ENCODE results near the gene EEF1G.
"Not testable (repeated sequence)": the region's sequence is repeated elsewhere in the genome, so short reads cannot be mapped to it uniquely, and the experiment has no call there.

The EEF1G gene

GRCh38 chr11:62621567-62622470 is 48.1 kb upstream of the EEF1G start, which contains the start of gene B3GAT3:
B3GAT3 (minus strand) TSS chr11:62621986; CDS start chr11:62621947, 39 bp downstream.
- Histone ChIP-seq H2AFZ (ENCODE audit: low read length) (peak within 1 kb of the TSS; percentile 35), H3K27me3 (replicated peaks; ENCODE audit: insufficient read depth, low read length) (no peaks in the 10 kb centered on the region), H3K36me3 (replicated peaks; ENCODE audit: insufficient read depth, low read length) (0 out of 2 replicates have a peak, but pooled peaks cover under 1% of the 10 kb centered on the region), H3K4me2 (ENCODE audit: low read depth, low read length) (peak within 1 kb of the TSS; percentile 55), H3F3A (ENCODE audit: insufficient read depth, low read length) (peaks cover 25% of the 10 kb centered on the region), H3K9me3 (replicated peaks; ENCODE audit: insufficient read depth, low read length) (no peaks in the 10 kb centered on the region), H3K27ac (ENCODE audit: low read length) (peak within 1 kb of the TSS; percentile 59; the same call in 1 of the 2 replicates), H3K4me3 (ENCODE audit: low read length) (peak within 1 kb of the TSS; percentile 80), H3K9ac (ENCODE audit: low read length) (peak within 1 kb of the TSS; percentile 73), H4K20me1 (ENCODE audit: insufficient read depth, low read length) (no peaks in the 10 kb centered on the region), H3K9me2 (replicated peaks; ENCODE audit: insufficient read depth, low read length) (no peaks in the 10 kb centered on the region), H3K4me1 (ENCODE audit: low read length) (peaks cover 10% of the 10 kb centered on the region), H3K79me2 (ENCODE audit: low read length) (peaks cover 14% of the 10 kb centered on the region)
- DNase-seq = peak; percentile 99
- no peak for TF ChIP-seq CTCF (IDR thresholded peaks at IDR 0.05; ENCODE audit: low read length)

GRCh38 chr11:62621027-62621566 is 47.4 kb upstream of the EEF1G start:
- Histone ChIP-seq H3F3A (ENCODE audit: insufficient read depth, low read length) (peaks cover 25% of the 10 kb centered on the region), H4K20me1 (ENCODE audit: insufficient read depth, low read length) (no peaks in the 10 kb centered on the region), H3K36me3 (replicated peaks; ENCODE audit: insufficient read depth, low read length) (no peaks in the 10 kb centered on the region), H3K27me3 (replicated peaks; ENCODE audit: insufficient read depth, low read length) (no peaks in the 10 kb centered on the region), H3K9me3 (replicated peaks; ENCODE audit: insufficient read depth, low read length) (no peaks in the 10 kb centered on the region), H3K27ac (ENCODE audit: low read length) (peak overlapping the region; percentile 59; the same call in 1 of the 2 replicates), H3K4me1 (ENCODE audit: low read length) (peaks cover 10% of the 10 kb centered on the region), H2AFZ (ENCODE audit: low read length) (peak overlapping the region; percentile 35), H3K4me2 (ENCODE audit: low read depth, low read length) (peak overlapping the region; percentile 55), H3K9ac (ENCODE audit: low read length) (peak overlapping the region; percentile 73), H3K79me2 (ENCODE audit: low read length) (peaks cover 14% of the 10 kb centered on the region), H3K4me3 (ENCODE audit: low read length) (peak overlapping the region; percentile 80), H3K9me2 (replicated peaks; ENCODE audit: insufficient read depth, low read length) (no peaks in the 10 kb centered on the region)
- DNase-seq = no peak
- no peak for TF ChIP-seq EZH2phosphoT487 (IDR thresholded peaks at IDR 0.05; ENCODE audit: low read length)
- no peak for TF ChIP-seq EZH2 (optimal IDR thresholded peaks at IDR 0.05; ENCODE audit: low read depth, low read length)
- TF ChIP-seq CTCF (IDR thresholded peaks at IDR 0.05; ENCODE audit: low read length) = no peak

- peaks cover 21% of the 10 kb centered on the region for H3K4me1 ChIP-seq (ENCODE audit: low read length)
- H3K27me3 ChIP-seq (replicated peaks; ENCODE audit: insufficient read depth, low read length); H3K4me2 ChIP-seq (ENCODE audit: low read depth, low read length); H3K36me3 ChIP-seq (replicated peaks; ENCODE audit: insufficient read depth, low read length); H4K20me1 ChIP-seq (ENCODE audit: insufficient read depth, low read length); H2AFZ ChIP-seq (ENCODE audit: low read length); H3K9me3 ChIP-seq (replicated peaks; ENCODE audit: insufficient read depth, low read length); H3K27ac ChIP-seq (ENCODE audit: low read length); DNase-seq; H3K9me2 ChIP-seq (replicated peaks; ENCODE audit: insufficient read depth, low read length); H3K9ac ChIP-seq (ENCODE audit: low read length); H3K4me3 ChIP-seq (ENCODE audit: low read length): not testable (repeated sequence)
- H3F3A ChIP-seq (ENCODE audit: insufficient read depth, low read length) = peaks cover 22% of the 10 kb centered on the region
- H3K79me2 ChIP-seq (ENCODE audit: low read length) = peaks cover 14% of the 10 kb centered on the region
Observed at GRCh38 chr11:62616957-62617356, 43.3 kb upstream of the EEF1G start.

GRCh38 chr11:62615521-62615920 is 41.8 kb upstream of the EEF1G start:
- Histone ChIP-seq H3K79me2 (ENCODE audit: low read length) (peaks cover 19% of the 10 kb centered on the region), H3K4me3 (ENCODE audit: low read length) (no peak overlapping the region), H3K27ac (ENCODE audit: low read length) (no peak overlapping the region), H3K9ac (ENCODE audit: low read length) (no peak overlapping the region), H3K27me3 (replicated peaks; ENCODE audit: insufficient read depth, low read length) (no peaks in the 10 kb centered on the region), H3K4me1 (ENCODE audit: low read length) (peaks cover 15% of the 10 kb centered on the region), H3K9me3 (replicated peaks; ENCODE audit: insufficient read depth, low read length) (no peaks in the 10 kb centered on the region), H4K20me1 (ENCODE audit: insufficient read depth, low read length) (no peaks in the 10 kb centered on the region), H2AFZ (ENCODE audit: low read length) (no peak overlapping the region), H3F3A (ENCODE audit: insufficient read depth, low read length) (peaks cover 10% of the 10 kb centered on the region), H3K4me2 (ENCODE audit: low read depth, low read length) (no peak overlapping the region), H3K9me2 (replicated peaks; ENCODE audit: insufficient read depth, low read length) (no peaks in the 10 kb centered on the region), H3K36me3 (replicated peaks; ENCODE audit: insufficient read depth, low read length) (no peaks in the 10 kb centered on the region)
- TF ChIP-seq CTCF (IDR thresholded peaks at IDR 0.05; ENCODE audit: low read length) (no peak), EZH2 (optimal IDR thresholded peaks at IDR 0.05; ENCODE audit: low read depth, low read length) (no peak), EZH2phosphoT487 (IDR thresholded peaks at IDR 0.05; ENCODE audit: low read length) (no peak)
- DNase-seq = no peak
